K562 (cell line): ENCODE measurements around the gene CLCNKB. TPM values are rescaled to one million over a fixed set of nuclear protein-coding genes. Genes with fewer than 3 reads are reported as not detected.

Experiments used
- C11orf30 ChIP-seq: fragments of 450-650 bp; IDR thresholded peaks from 2 replicates; pipeline ENCODE4 v1.6.1; 2016; ENCODE audit warnings: low read depth, mild to moderate bottlenecking
- CEBPB ChIP-seq: fragments of 450-650 bp; IDR thresholded peaks from 2 replicates; pipeline ENCODE4 v1.6.1; 2016; ENCODE audit warnings: missing genetic modification characterization, missing compliant biosample characterization
- KAT7 ChIP-seq: sonication (generic); formaldehyde crosslinking; IDR thresholded peaks from 2 replicates; pipeline ENCODE4 v1.8.0; 2022; ENCODE audit warnings: missing genetic modification reagents, mild to moderate bottlenecking, borderline replicate concordance
- KDM1A ChIP-seq, 2 experiments: fragments of 450-650 bp; IDR thresholded peaks; 2 replicates each; pipeline ENCODE4 v1.6.1; 2016; ENCODE audit warnings: mild to moderate bottlenecking in 2 of 2
- polyA plus RNA-seq, 8 experiments: library from polyadenylated mRNA; depleted of rRNA in 4 of 8; stranded (reverse) in 5 of 8; unstranded in 3 of 8; fragments of >200 nt; fragmentation: Nextera tagmentation in 2 of 8; fragmentation: Illumina TruSeq in 1 of 8; extraction: Ambion mirVana in 2 of 8; extraction: Trizol in 1 of 8; gene quantifications; 2 replicates each; pipeline versions ENCODE4 v1.2.1 to v1.2.3, GENCODE V29; 2011 to 2014; ENCODE audit warnings: inconsistent platforms in 1 of 8, missing spikeins in 1 of 8
- total RNA-seq, 7 experiments: library from RNA; depleted of rRNA in 6 of 7; stranded (reverse); fragments of >200 nt in 6 of 7; fragmentation: Illumina TruSeq in 2 of 7; extraction: Trizol in 2 of 7; gene quantifications; 2 replicates each; pipeline versions ENCODE4 v1.2.1 to v1.2.3, GENCODE V29; 2011 to 2021; ENCODE audit warnings: low replicate concordance in 1 of 7
- TF ChIP-seq, protein P1 (sequence below): fragments of 250-450 bp; sonication (Bioruptor Pico); IDR thresholded peaks from 2 replicates; pipeline ENCODE4 v1.8.0; 2022; ENCODE audit warnings: inconsistent platforms
- TF ChIP-seq, protein P2 (sequence below): fragments of 200-800 bp; sonication (Bioruptor generic); IDR thresholded peaks from 2 replicates; pipeline ENCODE4 v1.6.1; 2017; ENCODE audit warnings: missing genetic modification characterization, missing compliant biosample characterization

Gene CLCNKB
- total and polyA plus RNA-seq, 9 of the 15 experiments (the other 6 are each of a cell fraction or from before 2014, with no cell fraction given): 0.08 to 1.7 (median 0.64) TPM

DNA sequence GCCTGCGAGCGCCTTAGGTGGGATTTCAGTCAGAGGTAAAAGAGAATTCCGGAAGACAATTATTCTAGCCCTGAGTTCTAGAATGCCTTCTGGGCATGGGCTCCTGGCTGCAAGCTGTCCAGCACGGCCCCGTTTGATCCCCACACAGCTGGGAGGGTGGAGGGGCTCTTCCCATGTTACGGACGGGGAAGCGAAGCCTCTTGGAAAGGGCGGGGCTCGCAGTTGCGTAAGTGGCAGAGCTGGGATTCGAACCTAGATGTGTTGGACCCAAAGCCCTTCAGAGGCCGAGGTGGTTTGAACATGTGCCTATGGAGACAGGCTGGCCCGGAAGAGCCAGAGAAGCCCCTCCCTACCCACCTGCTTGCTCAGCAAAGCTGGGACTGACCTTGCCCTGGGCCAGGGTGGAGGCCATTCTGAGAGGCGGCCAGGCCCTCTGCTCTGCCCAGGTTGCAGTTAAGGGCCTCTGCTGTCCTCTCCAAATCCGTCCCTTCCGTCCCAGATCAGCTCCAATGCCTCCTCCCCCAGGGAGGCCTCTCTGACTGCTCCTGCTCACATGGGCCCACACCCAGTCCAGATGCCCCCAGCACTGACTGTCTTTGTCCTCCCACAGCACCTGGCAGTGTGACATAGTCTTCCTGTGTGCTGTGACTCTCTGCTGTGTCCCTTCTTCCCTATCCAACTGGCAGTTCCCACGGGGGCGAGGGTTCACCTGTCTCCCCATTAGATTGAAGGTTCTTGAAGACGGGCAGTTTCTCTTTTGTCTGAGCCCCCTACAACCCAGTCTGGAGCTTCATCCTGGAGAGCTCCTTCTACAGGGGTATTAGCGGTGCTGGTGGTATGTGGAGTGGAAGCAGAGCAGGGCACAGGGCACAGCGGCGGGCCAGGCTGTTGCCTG lies 24.6 kb upstream of the CLCNKB start (continued):
- no peak for TF ChIP-seq C11orf30
- peak; percentile 79 for TF ChIP-seq CEBPB
- TF ChIP-seq, protein P1, sequence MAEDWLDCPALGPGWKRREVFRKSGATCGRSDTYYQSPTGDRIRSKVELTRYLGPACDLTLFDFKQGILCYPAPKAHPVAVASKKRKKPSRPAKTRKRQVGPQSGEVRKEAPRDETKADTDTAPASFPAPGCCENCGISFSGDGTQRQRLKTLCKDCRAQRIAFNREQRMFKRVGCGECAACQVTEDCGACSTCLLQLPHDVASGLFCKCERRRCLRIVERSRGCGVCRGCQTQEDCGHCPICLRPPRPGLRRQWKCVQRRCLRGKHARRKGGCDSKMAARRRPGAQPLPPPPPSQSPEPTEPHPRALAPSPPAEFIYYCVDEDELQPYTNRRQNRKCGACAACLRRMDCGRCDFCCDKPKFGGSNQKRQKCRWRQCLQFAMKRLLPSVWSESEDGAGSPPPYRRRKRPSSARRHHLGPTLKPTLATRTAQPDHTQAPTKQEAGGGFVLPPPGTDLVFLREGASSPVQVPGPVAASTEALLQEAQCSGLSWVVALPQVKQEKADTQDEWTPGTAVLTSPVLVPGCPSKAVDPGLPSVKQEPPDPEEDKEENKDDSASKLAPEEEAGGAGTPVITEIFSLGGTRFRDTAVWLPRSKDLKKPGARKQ (CRISPR knock-in tag): no peak
- TF ChIP-seq KDM1A (IDR thresholded peaks at IDR 0.05): 0 out of 4 replicates have a peak, but pooled peaks of 1 of the 2 experiments have one; percentile 11
- TF ChIP-seq, protein P2, sequence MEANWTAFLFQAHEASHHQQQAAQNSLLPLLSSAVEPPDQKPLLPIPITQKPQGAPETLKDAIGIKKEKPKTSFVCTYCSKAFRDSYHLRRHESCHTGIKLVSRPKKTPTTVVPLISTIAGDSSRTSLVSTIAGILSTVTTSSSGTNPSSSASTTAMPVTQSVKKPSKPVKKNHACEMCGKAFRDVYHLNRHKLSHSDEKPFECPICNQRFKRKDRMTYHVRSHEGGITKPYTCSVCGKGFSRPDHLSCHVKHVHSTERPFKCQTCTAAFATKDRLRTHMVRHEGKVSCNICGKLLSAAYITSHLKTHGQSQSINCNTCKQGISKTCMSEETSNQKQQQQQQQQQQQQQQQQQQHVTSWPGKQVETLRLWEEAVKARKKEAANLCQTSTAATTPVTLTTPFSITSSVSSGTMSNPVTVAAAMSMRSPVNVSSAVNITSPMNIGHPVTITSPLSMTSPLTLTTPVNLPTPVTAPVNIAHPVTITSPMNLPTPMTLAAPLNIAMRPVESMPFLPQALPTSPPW (CRISPR knock-in tag): peak; percentile 27; the same call in 1 of the 2 replicates
- TF ChIP-seq KAT7 (CRISPR knock-in tag): no peak
- TF ChIP-seq, all 486 proteins: peak for 8
